SK-N-DZ (cell line): ENCODE data around the gene C4B.
A peak's percentile ranks its signal among the peaks of the same experiment; 100 is the strongest.
"Not testable (repeated sequence)": the region's sequence is repeated elsewhere in the genome, so short reads cannot be mapped to it uniquely, and the experiment has no call there.

Source experiments
- DNase-seq: peaks from one replicate; pipeline ENCODE4 v3.0.0-alpha.2; 2015; ENCODE audit warnings: low spot score

The C4B gene

DNA sequence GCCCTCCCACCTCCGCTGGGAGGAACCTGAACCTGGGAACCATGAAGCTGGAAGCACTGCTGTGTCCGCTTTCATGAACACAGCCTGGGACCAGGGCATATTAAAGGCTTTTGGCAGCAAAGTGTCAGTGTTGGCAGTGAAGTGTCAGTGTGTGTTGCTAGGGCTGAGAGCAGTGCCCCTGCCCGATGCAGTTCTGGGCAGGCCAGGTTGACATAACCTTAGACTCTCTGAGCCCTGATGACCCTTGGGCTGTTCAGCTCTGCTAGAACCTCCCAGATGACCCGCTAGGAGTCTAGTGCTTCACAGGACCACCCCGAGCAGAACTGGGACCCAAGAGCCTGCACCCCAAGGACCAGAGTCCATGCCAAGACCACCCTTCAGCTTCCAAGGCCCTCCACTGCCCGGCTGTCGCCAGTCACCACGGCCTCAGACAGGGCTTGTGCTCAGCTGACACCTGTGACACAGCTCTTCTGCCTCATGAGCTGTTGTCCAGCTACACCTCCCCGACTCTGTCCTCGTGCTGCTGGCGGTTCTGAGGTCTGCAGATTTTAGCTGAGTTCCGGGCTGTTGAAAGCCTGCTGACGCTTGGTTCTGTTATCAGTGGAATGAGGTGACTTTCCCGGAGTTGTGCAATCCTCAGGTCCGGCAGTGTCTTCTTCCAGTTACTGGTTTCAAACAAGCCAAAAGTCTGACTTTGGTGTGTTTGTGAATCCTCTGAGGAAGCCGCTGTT lies 20.9 kb downstream of the C4B start:
- DNase-seq = not testable (repeated sequence)

- not testable (repeated sequence) for DNase-seq
Measured at GRCh38 chr6:32037136-32037535, 22.5 kb downstream of the C4B start.

DNA sequence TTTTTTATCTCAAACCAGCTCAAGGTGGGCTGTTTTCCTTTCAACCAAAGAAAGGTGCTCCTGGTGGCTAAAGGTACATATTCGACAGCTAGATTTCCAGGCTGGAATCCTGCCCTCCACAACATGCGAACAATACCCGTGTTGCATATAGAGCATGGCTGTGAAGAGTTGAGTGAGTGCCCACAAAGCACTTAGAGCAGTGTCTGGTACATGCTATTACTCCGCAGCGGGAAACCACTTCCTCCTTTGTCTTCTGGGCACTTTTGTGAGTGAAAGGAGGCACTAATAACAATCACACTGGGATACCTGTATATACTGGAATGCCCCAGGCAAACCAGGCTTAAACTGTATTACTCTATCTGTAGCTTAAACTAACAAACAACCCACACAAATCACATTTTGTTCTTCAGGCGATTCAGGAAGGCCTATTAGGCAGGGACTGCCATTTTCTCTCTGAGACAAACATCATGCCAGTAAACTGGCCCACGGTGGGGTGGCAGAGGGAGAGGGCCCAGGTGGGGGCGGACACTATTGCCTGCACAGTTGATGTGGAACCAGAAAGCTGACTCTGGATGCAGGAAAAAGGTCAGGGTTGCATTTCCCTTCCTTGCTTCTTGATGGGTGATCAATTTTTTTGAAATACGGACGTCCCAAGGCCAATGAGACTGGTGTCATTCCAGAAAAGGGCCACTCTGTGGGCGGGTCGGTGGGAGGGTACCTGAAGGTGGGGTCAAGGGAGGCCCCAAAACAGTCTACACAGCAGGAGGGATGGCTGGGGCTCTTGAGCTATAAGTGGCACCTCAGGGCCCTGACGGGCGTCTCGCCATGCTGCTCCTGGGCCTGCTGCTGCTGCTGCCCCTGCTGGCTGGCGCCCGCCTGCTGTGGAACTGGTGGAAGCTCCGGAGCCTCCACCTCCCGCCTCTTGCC lies 23.3 kb downstream of the C4B start, which contains the start of gene CYP21A2:
Gene CYP21A2 (plus strand): TSS at position 818 of the 927 bp plus-strand sequence. CDS start 8 bp downstream, at position 826.
- not testable (repeated sequence) for DNase-seq

GRCh38 chr6:32038878-32039277 lies 24.3 kb downstream of the C4B start:
- DNase-seq = not testable (repeated sequence)

- not testable (repeated sequence) for DNase-seq
Measured at GRCh38 chr6:32039321-32040274, 25.0 kb downstream of the C4B start.

- DNase-seq = not testable (repeated sequence)
Measured at GRCh38 chr6:32040299-32041049, 25.9 kb downstream of the C4B start.

- not testable (repeated sequence) for DNase-seq
Measured at GRCh38 chr6:32041050-32041321, 26.4 kb downstream of the C4B start.

DNA sequence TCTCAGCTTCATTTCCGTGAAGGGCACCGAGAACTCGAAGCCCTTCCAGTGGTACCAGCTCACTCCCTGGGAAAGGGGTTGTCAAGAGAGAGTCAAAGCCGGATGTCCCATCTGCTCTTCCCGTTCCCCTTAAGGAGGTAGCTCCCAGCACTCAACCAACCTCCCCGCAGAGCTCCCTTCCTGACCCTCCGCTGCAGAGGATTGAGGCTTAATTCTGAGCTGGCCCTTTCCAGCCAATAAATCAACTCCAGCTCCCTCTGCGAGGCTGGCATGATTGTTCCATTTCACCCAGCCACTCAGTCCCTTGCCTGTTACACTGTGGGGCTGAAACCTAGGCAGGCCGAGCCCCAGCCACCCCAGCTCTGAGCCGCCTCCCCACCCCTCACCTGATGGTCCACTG lies 26.8 kb downstream of the C4B start:
- not testable (repeated sequence) for DNase-seq

- not testable (repeated sequence) for DNase-seq
Measured at GRCh38 chr6:32042276-32042675, 27.7 kb downstream of the C4B start.

- not testable (repeated sequence) for DNase-seq
Measured at GRCh38 chr6:32043589-32044380, 29.2 kb downstream of the C4B start.

DNA sequence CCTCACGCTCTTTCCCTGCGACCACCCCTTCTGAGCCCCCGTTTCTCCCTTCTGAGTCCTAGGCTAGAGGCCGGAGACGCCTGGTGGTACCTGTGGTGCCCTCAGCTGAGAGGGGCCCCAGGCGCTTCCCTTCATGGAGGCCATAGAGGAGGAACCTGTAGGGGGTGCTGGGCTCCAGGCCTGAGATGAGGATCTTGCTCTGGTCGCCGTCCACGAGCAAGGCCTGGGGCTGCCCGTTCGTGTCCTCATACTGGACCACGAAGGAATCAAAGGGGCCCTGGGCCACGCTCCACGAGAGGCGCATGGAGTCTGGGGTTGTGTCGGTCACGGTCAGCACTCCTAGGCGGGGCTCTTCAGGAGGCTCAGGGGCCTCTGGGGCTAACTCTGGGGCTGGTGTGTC lies 30.3 kb downstream of the C4B start:
- DNase-seq = not testable (repeated sequence)

DNA sequence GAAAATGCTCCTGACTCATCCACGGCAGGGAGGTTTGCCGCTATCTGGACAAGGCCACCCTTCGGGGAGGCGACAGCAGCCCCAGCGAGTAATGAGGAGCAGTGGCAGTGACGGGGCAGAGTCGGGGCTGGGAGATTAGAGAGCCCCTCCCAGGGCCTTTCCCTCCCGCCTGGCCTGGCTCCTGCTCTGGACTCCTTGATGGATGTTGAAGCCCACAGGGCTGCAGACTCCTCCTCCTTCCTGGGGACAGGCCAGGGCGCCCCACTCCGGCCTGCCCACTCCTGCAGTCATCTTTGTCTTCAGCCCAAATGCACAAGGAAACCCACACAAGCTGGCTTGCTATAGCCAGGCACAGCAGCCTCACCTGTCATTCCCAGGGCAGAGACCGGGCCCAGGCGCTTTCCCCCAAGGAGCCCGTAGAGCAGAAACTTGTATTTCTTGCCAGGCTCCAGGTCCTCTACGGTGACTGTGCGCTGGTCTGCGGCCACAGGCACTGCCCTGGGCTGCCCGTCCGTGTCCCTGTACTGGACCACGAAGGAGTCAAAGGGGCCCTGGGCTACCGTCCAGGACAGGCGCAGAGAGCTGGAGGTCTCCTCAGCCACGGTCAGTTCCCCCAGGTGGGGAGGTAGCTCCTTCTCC lies 31.3 kb downstream of the C4B start:
- DNase-seq = no peak

DNA sequence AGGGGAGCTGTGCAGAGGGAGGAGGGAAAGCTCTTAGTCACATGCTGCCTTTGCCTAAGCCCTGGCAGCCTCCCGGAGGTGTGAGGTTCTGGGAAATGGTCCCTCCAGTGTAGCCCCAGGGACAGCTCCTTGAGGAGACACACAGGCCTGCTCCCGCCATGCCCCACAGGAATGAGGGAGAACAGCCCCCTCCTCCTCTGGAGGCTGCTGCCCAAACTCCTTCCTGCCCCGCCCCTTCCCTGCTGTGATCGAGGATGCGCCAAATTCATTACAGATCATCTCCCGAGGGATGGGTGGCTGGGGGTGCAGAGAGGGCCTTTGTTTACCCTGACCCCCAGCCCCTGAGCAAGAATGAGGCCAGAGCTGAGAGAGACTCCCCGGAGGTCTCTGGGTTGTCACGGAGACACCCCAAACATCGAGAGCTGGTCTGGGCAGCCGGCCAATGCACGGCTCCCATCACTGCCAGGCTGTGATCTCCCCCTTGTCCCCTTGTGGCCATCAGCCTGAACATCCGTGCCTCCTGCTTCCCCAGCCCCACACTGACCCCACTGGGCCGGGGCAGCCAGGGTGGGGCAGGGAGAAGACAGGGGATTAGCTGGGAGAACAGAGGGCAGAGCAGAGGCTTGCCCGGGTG lies 32.0 kb downstream of the C4B start:
- no peak for DNase-seq

DNA sequence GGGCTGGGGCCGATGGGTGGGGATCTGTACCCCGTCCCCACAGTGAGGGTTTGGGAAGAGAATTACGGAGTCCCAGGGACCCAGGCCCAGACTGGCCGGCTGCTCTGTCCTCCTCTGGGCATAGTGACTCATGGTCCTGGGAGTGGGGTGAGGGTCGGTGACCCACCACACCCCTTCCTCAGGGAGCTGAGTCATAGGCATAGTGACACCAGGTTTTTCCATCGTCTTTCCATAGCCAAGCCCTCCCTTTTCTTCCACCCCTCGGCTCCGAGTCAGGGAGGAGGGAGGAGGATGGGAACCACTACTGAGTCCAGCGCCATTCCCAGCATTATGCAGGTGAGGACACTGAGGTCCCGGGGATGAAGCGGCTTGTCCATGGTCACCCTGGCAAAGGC lies 32.5 kb downstream of the C4B start:
- DNase-seq = no peak

GRCh38 chr6:32047539-32047854 lies 32.9 kb downstream of the C4B start:
- no peak for DNase-seq

DNA sequence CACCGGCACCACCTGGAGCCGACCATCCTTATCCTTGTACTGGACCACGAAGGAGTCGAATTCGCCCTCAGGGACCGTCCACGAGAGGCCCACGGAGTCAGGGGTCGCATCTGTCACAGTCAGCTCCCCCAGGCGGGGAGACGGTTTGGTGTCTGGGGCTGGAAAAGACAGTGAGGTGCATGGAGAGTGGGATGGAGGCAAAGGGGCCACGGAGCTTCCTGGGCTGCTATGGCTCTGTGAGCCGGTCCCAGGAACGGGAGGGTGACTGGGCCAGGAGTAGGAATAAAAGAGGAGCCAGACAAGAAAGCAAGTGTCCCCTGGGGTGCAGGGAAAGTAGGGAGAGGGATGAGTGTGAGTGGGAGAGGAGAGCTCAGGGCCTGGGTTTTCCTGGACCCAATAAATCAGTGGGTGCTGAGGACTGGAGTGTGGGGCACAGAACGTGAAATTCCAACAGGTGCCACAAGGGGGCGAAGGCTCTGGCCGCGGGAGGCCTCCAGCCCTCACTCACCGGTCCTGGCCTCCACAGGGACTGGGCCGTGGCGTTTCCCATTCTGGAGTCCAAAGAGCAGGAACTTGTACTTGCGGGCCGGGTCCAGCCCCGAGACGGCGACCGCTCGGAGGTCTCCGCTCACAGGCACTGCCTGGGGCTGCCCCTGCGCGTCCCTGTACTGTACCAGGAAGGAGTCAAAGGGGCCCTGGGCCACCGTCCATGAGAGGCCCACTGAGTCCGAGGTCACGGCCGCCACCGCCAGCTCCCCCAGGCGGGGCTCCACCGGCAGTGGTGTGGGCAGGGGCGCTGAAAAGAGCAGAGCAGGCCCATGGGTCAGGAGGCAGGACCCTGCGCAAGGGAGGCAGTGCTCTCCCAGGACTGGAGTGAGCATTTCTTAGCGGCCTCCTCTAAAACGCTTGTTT lies 33.5 kb downstream of the C4B start:
- DNase-seq = peak; percentile 54

- DNase-seq = not testable (repeated sequence)
Measured at GRCh38 chr6:32049149-32049548, 34.6 kb downstream of the C4B start.

DNA sequence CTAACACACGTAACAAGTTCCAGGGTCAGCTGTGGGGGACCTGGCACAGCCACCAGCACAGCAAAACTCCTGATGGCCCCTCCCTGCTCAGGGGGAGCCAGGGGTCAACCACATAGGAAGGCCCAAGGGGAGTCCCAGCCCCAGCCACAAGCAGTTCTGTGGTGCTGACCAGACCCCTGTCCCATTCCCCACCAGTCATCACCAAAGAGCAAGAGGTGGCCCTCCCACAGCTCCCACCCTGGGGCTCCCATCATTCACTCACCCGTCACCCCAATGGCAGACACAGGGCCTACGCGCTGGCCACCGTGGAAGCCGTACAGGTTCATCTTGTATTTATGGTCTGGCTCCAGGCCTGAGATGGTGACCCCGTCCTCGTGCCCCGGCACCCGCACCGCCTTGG lies 35.1 kb downstream of the C4B start:
- DNase-seq = not testable (repeated sequence)
